HCT116 (cell line): ENCODE data around the gene AIDA. TPM values are rescaled to one million over a fixed set of nuclear protein-coding genes. Genes with fewer than 3 reads are reported as not detected.

ENCODE experiments used
- ATAC-seq: fragments of 200-7000 bp; cut with Tn5 transposase; 2 replicates; pipeline ENCODE4 v1.9.1; 2020; ENCODE audit warnings: mild to moderate bottlenecking, moderate library complexity
- BruUV-seq: library from RNA; stranded (reverse); fragments of 400-500 nt; replicated peaks from 2 replicates; lab custom pipeline; 2021; lab: Mats Ljungman, UMichigan
- CTCF ChIA-PET: fragments of 300-600 bp; sonication (Branson Sonifier 250); formaldehyde crosslinking; loops from one replicate; lab custom pipeline; 2021; ENCODE audit warnings: antibody characterized with exemption; lab: Charles Lee
- POLR2A ChIA-PET: fragments of 300-600, 350-600 bp; sonication (Branson Sonifier 250); formaldehyde crosslinking; loops from one replicate; lab custom pipeline; 2021; ENCODE audit warnings: antibody characterized with exemption; lab: Charles Lee
- RAD21 ChIA-PET, 2 experiments: fragments of 300-600 bp; sonication (Branson Sonifier 250); formaldehyde crosslinking; loops; one replicate each; lab custom pipeline; 2023; ENCODE audit warnings: low total read pairs in 2 of 2; ENCODE audit not compliant: uncharacterized antibody in 2 of 2, unreplicated experiment in 2 of 2, low non-redundant PET in 1 of 2; lab: Charles Lee
- DNase-seq: peaks from one replicate; pipeline ENCODE4 v3.0.0-alpha.2; 2010; ENCODE audit warnings: low read depth, low spot score
- H2AFZ ChIP-seq: fragments of 200-600 bp; shearing (Covaris generic), sonication (generic); 2 replicates; pipeline ENCODE4 v1.6.1; 2017; ENCODE audit warnings: low read depth, mixed run types, mixed read lengths, antibody characterized with exemption, low read length; ENCODE audit not compliant: poor library complexity, severe bottlenecking
- H3K27ac ChIP-seq: 2 replicates; pipeline ENCODE4 v1.5.1; 2012; ENCODE audit warnings: low read depth, low read length
- H3K27me3 ChIP-seq: fragments of 200-600 bp; sonication (generic); 2 replicates; pipeline ENCODE4 v1.6.1; 2016; ENCODE audit warnings: mixed run types, low read length, mixed read lengths; ENCODE audit not compliant: insufficient read depth
- H3K36me3 ChIP-seq, 2 experiments: fragments of 200-500 bp in 1 of 2; fragments of 200-600 bp in 1 of 2; sonication (Bioruptor generic) in 1 of 2; sonication (generic) in 1 of 2; 2 replicates each; pipeline versions ENCODE4 v1.5.1 to v1.6.1; 2014 to 2016; ENCODE audit warnings: low read length in 2 of 2, inconsistent platforms in 1 of 2, mixed read lengths in 1 of 2, mixed run types in 1 of 2; ENCODE audit not compliant: insufficient read depth in 2 of 2, control insufficient read depth in 1 of 2
- H3K4me1 ChIP-seq, 2 experiments: fragments of 200-600 bp in 1 of 2; sonication (generic) in 1 of 2; 2 replicates each; pipeline versions ENCODE4 v1.5.1 to v1.6.1; 2012 to 2017; ENCODE audit warnings: low read length in 2 of 2, inconsistent platforms in 1 of 2, mild to moderate bottlenecking in 1 of 2, mixed read lengths in 1 of 2, mixed run types in 1 of 2, moderate library complexity in 1 of 2; ENCODE audit not compliant: insufficient read depth in 2 of 2, control insufficient read depth in 1 of 2
- H3K4me2 ChIP-seq: fragments of 200-600 bp; sonication (generic); 2 replicates; pipeline ENCODE4 v1.6.1; 2017; ENCODE audit warnings: mixed run types, low read length, mixed read lengths
- H3K4me3 ChIP-seq, 2 experiments: fragments of 200-600 bp in 1 of 2; sonication (generic) in 1 of 2; replicated peaks in 1 of 2; 2 replicates each; pipeline ENCODE4 v1.5.1; 2011 to 2016; ENCODE audit warnings: low read length in 2 of 2, control low read depth in 1 of 2, low read depth in 1 of 2, mild to moderate bottlenecking in 1 of 2, mixed read lengths in 1 of 2, mixed run types in 1 of 2
- H3K79me2 ChIP-seq: fragments of 200-600 bp; sonication (generic); 2 replicates; pipeline ENCODE4 v1.6.1; 2017; ENCODE audit warnings: mild to moderate bottlenecking, mixed run types, low read length, moderate library complexity, mixed read lengths; ENCODE audit not compliant: insufficient read depth
- H3K9ac ChIP-seq: fragments of 200-600 bp; sonication (generic); 2 replicates; pipeline ENCODE4 v1.6.1; 2016; ENCODE audit warnings: low read length, mixed read lengths
- H3K9me2 ChIP-seq: fragments of 200-600 bp; sonication (generic), shearing (Covaris generic); 2 replicates; pipeline ENCODE4 v1.6.1; 2017; ENCODE audit warnings: mixed run types, mild to moderate bottlenecking, moderate library complexity; ENCODE audit not compliant: insufficient read depth
- H3K9me3 ChIP-seq, 2 experiments: fragments of 200-500 bp in 1 of 2; fragments of 200-600 bp in 1 of 2; sonication (Bioruptor generic) in 1 of 2; sonication (generic) in 1 of 2; 2 replicates each; pipeline ENCODE4 v1.6.1; 2014 to 2017; ENCODE audit warnings: low read length in 2 of 2, mixed read lengths in 2 of 2, inconsistent platforms in 1 of 2, low read depth in 1 of 2, mild to moderate bottlenecking in 1 of 2, mixed run types in 1 of 2, moderate library complexity in 1 of 2; ENCODE audit not compliant: control insufficient read depth in 1 of 2, insufficient read depth in 1 of 2
- H4K20me1 ChIP-seq: fragments of 200-600 bp; sonication (generic), shearing (Covaris generic); 2 replicates; pipeline ENCODE4 v1.6.1; 2017; ENCODE audit warnings: mixed run types, mild to moderate bottlenecking, moderate library complexity; ENCODE audit not compliant: insufficient read depth
- ATF3 ChIP-seq: IDR thresholded peaks from 2 replicates; pipeline ENCODE4 v1.6.1; 2012
- EZH2 ChIP-seq: fragments of 200-600 bp; sonication (generic); IDR thresholded peaks from 2 replicates; pipeline ENCODE4 v1.6.1; 2017; ENCODE audit warnings: antibody characterized with exemption, mixed run types
- POLR2A ChIP-seq: IDR thresholded peaks from 2 replicates; pipeline ENCODE4 v1.7.0; 2011; ENCODE audit warnings: borderline replicate concordance; ENCODE audit not compliant: insufficient read depth, insufficient read length; ENCODE audit errors: extremely low read depth
- POLR2AphosphoS5 ChIP-seq: IDR thresholded peaks from 2 replicates; pipeline ENCODE4 v1.6.1; 2011; ENCODE audit warnings: mild to moderate bottlenecking, low read depth, low read length, moderate library complexity
- REST ChIP-seq: IDR thresholded peaks from 2 replicates; pipeline ENCODE4 v1.6.1; 2012; ENCODE audit warnings: low read depth
- YY1 ChIP-seq: IDR thresholded peaks from 2 replicates; pipeline ENCODE4 v1.6.1; 2011; ENCODE audit warnings: low read length, low read depth, moderate library complexity, mild to moderate bottlenecking; ENCODE audit not compliant: insufficient replicate concordance; ENCODE audit errors: extremely low read depth
- ZFX ChIP-seq: fragments of 450-650 bp; IDR thresholded peaks from 2 replicates; pipeline ENCODE4 v1.6.1; 2017
- intact Hi-C: fragments of 100-400 bp; cut with micrococcal nuclease; formaldehyde crosslinking; loops from 2 replicates; pipeline ENCODE4 v1.10.0; 2022
- total RNA-seq: library from RNA; stranded (reverse); gene quantifications from one replicate; pipeline ENCODE4 v1.2.1, GENCODE V29; 2021; ENCODE audit not compliant: unreplicated experiment

AIDA gene
- total RNA-seq, 1 experiment from 2014 or later: 53.2 TPM

GRCh38 chr1:222736972-222737371, 24.7 kb upstream of the AIDA start, which contains the start of gene FAM177B:
Gene FAM177B (plus strand): TSS chr1:222737202. CDS start chr1:222746546, 9,344 bp downstream.
- DNase-seq (no peak), ATAC-seq (no peak)
- POLR2A ChIA-PET: no interaction called here
- BruUV-seq: no TSS peak
- TF ChIP-seq YY1 (no peak), ZFX (no peak), POLR2AphosphoS5 (no peak), EZH2 (no peak), ATF3 (no peak)
- RAD21 ChIA-PET: no interaction called here
- Histone ChIP-seq H3K9me2 (no peaks in the 10 kb centered on the region), H4K20me1 (no peaks in the 10 kb centered on the region), H3K79me2 (no peaks in the 10 kb centered on the region), H3K36me3 (peaks cover 9 to 25% of the 10 kb centered on the region in 2 experiments; a peak in 3 of 4 replicates), H3K4me1 (no peaks in the 10 kb centered on the region), H3K27ac (no peak within 1 kb of the TSS), H3K4me2 (no peak within 1 kb of the TSS), H2AFZ (no peak within 1 kb of the TSS), H3K9me3 (no peaks in the 10 kb centered on the region), H3K4me3 (no peak within 1 kb of the TSS), H3K27me3 (no peaks in the 10 kb centered on the region), H3K9ac (no peak within 1 kb of the TSS)
- CTCF ChIA-PET: no interaction called here
- intact Hi-C loops: no loop called here

- Histone ChIP-seq H4K20me1 (no peaks in the 10 kb centered on the region), H3K9me2 (no peaks in the 10 kb centered on the region), H3K27ac (no peak overlapping the region), H2AFZ (no peak overlapping the region), H3K79me2 (no peaks in the 10 kb centered on the region), H3K9ac (no peak overlapping the region), H3K27me3 (no peaks in the 10 kb centered on the region), H3K4me2 (no peak overlapping the region), H3K9me3 (no peaks in the 10 kb centered on the region), H3K36me3 (peaks cover 11 to 27% of the 10 kb centered on the region in 2 experiments; a peak in 3 of 4 replicates), H3K4me1 (no peaks in the 10 kb centered on the region), H3K4me3 (no peak overlapping the region)
- DNase-seq (no peak), ATAC-seq (no peak)
- TF ChIP-seq POLR2A: no peak
- no peak for TF ChIP-seq REST
- CTCF ChIA-PET: no interaction called here
- RAD21 ChIA-PET: no interaction called here
- intact Hi-C loops: no loop called here
- BruUV-seq: no TSS peak
- POLR2A ChIA-PET: interaction anchor here (1.0 kb wide), 1 partner anchor 387 kb away, joined by 3 read pairs; no protein-coding TSS in a partner anchor
Observed at GRCh38 chr1:222736470-222736869, 24.2 kb upstream of the AIDA start.
